GM18909 (cell line): ENCODE measurements around the gene PNRC1.
A peak's percentile ranks its signal among the peaks of the same experiment; 100 is the strongest.
"Not testable (repeated sequence)": the region's sequence is repeated elsewhere in the genome, so short reads cannot be mapped to it uniquely, and the experiment has no call there.

ENCODE experiments used
- ATAC-seq: cut with Tn5 transposase; IDR thresholded peaks from one replicate; pipeline ENCODE4 v1.9.1; 2021; ENCODE audit warnings: mild to moderate bottlenecking; ENCODE audit not compliant: unreplicated experiment, poor library complexity

The PNRC1 gene

DNA sequence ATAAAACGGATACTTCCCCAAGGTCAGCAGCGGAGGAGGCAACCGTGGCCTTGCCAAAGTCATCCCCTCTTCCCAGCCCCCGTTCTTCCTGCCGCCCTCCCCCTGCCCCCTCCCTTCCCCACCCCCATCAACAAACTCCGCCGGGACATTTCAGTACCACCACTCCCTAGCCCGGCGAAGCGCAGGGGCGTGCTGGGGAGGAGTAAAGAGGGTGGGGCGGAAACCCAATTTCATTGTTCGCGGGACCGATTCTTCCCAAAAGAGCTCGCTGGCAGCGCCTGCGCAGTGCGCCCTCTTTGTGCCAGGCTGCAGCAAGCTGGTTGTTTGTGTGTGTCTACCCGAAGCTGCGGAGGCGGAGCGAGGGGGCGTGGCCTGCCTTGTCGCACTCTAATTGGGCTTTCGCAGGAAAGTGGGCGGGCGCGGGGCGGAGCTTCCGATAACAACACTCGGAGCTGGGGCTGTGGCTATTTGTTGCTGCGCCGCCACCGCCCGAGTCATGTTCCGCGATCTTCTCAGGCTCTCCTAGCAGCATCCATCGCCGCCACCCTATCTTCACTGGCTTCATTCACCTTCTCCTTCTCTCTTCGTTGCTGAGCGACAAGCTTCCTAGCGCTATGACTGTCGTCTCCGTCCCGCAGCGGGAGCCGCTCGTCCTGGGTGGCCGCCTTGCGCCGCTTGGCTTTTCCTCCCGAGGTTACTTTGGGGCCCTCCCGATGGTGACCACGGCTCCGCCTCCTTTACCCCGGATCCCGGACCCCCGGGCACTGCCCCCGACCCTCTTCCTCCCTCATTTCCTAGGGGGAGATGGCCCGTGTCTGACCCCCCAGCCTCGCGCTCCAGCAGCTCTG, at the start of gene PNRC1:
Gene PNRC1, plus strand, starts transcription at position 471 of the 848 bp plus-strand sequence. Its CDS starts 144 bp downstream, at position 615.
- peak; percentile 80 for ATAC-seq

- no peak for ATAC-seq
These were observed 48.0 kb upstream of the PNRC1 start for GRCh38 chr6:89032599-89032998.

DNA sequence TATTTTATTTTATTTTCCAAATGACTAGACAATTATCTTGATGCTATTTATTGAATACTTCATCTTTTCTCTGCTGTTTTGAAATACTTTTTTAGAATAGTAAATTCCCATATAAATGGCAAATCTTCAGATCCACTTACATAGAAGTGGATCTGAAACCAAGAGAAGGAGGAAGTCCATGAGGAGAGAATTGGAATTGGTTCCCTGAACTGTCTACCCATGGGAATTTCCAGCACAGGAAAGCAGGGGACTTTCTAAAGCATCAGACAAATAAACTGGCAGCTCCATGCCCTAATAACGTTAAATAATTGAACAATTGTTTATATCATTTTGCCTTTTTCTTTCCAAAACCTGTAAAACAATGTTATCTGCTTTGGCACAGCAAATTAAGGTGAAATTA, 47.1 kb upstream of the PNRC1 start:
- no peak for ATAC-seq

DNA sequence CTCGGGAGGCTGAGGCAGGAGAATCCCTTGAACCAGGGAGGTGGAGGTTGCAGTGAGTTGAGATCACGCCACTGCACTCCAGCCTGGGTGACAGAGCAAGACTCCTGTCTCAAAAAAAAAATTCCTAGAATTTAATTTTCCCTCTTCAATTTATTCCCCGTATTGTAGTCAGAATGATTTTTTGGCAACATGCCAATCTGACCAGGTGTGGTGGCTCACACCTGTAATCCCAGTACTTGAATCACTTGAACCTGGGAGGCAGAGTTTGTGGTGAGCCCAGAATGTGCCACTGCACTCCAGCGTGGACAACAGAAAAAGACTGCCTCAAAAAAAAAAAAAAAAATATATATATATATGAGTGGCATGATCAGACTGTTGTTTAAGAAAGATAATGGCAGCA, 46.4 kb upstream of the PNRC1 start:
- ATAC-seq = not testable (repeated sequence)

- ATAC-seq = no peak
These were observed 45.8 kb upstream of the PNRC1 start for GRCh38 chr6:89034586-89035251.

- ATAC-seq = no peak
These were observed 45.1 kb upstream of the PNRC1 start for GRCh38 chr6:89035252-89036101.

DNA sequence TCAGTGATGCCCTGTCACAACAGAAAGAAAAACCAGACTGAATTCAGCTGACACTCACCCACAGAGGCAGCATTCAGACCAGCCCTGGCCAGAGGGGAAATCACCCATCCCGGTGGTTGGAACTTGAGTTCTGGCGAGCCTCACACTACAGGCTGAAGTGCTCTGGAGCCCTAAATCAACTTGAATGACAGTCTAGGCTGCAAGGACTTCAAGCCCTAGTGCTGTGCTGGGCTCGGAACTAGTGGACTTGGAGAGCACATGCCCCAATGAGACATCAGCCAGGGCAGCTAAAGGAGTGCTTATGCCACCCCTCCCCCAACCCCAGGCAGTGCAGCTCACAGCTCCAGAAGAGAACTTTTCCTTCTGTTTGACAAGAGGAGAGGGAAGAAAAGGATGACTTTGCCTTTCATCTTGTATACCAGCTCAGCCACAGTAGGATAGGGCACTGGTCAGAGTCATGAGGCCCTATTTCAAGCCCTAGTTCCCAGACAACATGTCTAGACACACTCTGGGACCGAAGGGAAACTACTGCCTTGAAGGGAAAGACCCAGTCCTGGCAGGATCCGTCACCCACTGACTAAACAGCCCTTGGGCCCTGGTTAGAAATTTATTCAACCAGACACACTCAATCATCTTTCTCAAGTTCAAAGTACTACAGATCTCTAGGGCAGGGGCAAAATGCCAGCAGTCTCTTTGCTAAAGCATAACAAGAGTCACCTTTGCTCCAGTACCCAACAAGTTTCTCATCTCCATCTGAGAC, 43.2 kb upstream of the PNRC1 start:
- ATAC-seq = no peak

- not testable (repeated sequence) for ATAC-seq
These were observed 42.7 kb upstream of the PNRC1 start for GRCh38 chr6:89037901-89038293.

GRCh38 chr6:89042664-89043063, 37.9 kb upstream of the PNRC1 start:
- no peak for ATAC-seq

DNA sequence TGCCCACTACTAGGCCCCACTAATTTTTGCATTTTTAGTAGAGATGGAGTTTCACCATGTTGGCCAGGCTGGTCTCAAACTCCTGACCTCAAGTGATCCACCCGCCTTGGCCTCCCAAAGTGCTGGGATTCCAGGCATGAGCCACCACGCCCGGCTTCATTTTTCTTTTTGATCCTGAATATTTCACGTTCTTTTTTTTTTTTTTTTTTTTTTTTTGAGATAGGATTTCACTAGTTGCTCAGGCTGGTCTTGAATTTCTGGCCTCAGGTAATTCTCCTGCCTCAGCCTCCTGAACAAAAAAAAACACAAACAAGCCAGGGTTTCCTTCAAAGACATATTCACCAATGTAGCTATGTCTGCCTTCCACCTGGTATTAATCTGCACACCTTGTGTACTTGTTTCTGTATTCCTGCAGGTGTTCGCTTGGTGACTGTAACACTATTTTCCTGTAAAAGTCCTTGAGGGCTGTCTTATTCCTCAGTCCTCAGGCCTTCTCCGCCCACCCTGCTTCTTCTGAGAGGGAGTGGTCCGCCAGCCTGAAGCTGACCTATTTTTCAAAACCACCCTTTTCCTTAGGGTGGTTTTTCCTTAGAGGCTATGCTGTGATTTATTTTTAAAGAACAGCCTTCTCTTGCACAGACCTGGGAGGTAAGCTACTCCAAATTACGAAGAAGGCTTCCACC, 36.1 kb upstream of the PNRC1 start:
- ATAC-seq = no peak

DNA sequence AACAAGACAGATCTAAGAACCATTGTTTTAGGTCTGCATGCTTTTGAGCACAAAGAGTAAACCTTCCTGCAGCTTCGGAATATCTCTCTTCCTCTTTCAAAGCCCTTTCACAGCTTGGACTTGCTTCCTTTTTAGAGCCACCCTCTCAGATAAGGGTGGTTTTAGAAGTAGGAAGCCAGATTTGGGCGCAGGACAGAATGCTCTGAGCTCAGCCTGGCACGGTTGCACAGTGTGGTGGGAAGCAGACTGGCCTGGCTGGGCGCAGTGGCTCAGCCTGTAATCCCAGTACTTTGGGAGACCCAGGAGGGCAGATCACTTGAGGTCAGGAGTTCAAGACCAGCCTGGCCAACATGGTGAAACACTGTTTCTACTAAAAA, 35.6 kb upstream of the PNRC1 start:
- ATAC-seq = no peak

DNA sequence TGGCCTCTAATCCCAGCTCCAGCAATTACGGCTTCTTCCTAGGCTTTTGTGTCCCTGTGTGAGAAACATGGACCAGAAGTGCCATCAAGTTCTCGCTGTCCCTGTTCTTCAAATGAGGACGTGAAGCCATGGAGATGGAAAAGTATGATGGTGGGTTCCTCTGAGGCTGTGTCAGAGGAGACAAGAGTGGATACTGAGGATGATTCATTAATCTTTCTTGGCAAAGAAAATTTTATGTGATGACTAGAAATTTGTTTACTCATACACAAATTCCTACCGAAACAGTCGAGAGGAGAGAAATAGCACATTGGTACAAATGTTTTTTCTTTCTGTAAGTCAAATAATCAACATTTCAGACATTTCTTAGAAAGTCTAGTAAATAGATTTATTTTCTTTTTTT, 35.0 kb upstream of the PNRC1 start:
- no peak for ATAC-seq

DNA sequence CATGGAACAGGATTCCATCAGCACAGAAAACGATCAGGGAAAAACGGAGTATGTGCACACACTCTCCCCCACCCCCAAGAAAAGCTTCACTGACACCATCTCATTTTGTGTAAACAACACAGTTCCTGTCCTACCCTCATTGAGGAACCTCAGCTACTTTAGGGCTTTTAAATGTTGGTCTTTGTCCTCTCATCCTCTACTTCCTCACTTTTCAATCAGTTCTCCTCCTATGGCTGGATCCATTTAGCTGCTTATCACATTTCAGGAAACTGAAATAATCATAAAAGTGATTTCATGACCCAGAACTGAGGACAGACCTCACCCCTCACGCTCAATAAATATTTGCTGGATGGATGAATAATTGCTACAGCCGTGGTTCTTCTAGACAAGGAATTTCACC, 33.1 kb upstream of the PNRC1 start:
- no peak for ATAC-seq

DNA sequence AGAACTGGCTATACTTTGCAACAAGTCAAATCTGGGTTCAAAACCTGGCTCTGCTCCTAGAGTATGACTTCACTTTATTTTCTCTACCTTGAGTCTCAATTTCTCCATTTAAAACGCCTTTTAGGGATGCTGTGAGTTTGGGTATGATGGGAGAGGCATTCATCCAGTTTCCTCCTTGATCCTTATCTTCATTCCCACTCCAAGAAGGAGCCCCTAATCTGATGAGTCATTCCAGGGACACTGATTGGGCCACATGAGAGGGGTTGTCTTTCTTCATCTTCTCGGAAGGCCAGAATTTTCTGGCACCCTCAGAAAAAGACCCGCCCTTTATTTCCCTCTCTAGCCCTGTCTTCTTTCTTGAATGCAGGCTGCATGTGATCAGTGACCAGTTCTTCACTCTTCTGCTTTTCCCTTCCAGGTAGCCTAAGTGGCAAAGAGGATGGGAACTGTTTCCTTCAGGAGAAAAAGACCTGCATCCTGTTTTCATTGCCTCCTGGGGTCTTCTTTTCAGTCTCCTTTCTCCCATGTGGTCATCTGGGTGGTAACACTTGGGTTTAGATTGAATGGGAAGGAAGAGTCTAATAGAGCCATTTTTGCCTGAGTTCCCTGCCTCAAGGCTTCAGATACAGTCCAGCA, 32.1 kb upstream of the PNRC1 start:
- no peak for ATAC-seq

GRCh38 chr6:89048985-89049384, 31.6 kb upstream of the PNRC1 start:
- no peak for ATAC-seq

DNA sequence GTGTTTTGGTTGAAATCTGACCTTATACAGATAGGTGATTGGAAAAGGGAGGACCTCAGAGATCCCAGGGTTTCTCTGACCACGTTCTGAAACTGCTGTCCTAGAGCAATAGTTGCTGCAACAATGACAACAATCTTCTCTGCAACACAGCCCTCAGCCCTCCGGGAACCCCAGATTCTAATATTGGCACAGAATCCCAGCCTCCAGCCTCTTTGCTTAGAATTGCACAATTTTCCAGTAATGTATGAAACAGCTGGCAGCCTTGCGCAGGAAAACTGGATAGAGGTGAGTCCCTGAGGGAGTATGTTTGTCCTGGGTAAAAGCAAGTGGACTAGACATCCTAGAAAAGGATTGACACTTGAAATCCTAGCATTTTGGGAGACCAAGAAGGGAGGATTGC, 30.4 kb upstream of the PNRC1 start:
- ATAC-seq = no peak

DNA sequence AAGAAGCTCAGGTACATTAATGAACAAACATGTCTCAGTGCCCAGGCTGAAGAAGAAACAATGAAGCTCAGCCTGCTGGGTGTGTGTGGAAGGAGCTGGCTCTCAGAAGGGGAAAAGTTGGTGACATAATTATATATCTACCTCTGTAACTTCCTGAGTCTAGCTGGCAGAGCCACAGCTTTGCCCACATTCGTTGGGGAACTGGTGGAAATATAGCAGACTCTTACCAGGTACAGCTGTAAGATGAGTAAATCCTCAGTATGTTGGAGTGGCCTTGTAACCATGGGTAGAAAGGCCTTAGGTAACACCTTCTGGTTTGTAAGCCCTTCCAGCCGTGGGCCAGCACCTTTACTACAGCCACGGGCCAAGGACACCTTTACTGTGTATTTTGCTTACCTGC, 29.9 kb upstream of the PNRC1 start:
- ATAC-seq = no peak

GRCh38 chr6:89051676-89052075, 28.9 kb upstream of the PNRC1 start:
- no peak for ATAC-seq

DNA sequence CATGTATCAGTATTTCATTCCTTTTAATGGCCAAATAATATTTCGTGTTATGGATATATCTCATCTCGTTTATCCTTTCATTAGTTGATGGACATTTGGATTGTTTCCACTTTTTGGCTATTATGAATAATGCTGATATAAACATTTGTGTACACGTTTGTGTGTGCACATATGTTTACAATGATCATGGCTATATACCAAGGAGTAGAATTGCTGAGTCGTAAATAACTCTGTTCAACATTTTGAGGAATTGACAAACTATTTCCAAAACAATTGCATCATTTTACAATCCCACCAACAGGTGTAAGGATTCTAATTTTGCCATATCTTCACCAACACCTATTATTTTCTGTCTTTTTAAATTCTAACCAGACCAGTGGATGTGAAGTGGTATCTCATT, 26.3 kb upstream of the PNRC1 start:
- no peak for ATAC-seq
